GM18499 (cell line): ENCODE results near the gene ENPP4.
A peak's percentile ranks its signal among the peaks of the same experiment; 100 is the strongest.
"Not testable (repeated sequence)": the region's sequence is repeated elsewhere in the genome, so short reads cannot be mapped to it uniquely, and the experiment has no call there.

Source experiments
- ATAC-seq: cut with Tn5 transposase; IDR thresholded peaks from one replicate; pipeline ENCODE4 v1.9.1; 2021; ENCODE audit warnings: moderate number of reproducible peaks; ENCODE audit not compliant: insufficient read depth, unreplicated experiment

Gene ENPP4

DNA sequence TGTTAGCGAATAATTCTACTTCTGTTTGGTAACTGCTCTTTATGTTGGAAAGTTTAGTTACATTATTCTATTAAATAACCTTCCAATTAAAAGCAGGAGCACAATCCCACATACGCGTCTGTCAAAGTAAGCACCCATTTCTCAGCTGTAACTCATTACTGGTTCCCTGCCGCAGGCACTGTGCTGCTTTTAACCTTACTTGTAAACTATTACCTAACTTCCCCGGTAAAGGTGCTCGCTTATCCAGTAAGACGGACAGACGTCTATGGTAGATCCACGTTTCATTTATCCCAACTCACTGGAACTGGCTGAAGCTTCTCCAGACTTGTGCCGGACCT lies 529 bp upstream of the ENPP4 start:
- ATAC-seq, result no peak

DNA sequence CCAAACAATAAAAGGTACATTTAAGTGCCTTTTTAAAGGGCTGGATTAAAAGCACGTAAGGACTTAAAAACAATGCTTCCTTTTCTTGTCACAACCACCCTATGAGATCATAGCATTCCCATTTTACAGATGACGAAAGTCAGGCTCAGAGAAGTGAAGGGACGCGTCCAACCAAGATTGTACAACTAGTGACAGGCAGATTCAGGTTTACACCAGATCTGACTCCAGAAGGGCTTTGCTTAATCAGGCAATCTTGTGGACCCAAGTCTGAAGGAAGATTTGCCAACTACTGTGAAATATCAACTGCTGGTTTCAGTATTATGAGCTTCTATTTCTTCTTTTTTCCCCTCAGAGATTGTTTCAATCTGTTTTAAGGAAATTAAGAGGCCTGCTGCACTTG lies 877 bp downstream of the ENPP4 start:
- no peak for ATAC-seq

DNA sequence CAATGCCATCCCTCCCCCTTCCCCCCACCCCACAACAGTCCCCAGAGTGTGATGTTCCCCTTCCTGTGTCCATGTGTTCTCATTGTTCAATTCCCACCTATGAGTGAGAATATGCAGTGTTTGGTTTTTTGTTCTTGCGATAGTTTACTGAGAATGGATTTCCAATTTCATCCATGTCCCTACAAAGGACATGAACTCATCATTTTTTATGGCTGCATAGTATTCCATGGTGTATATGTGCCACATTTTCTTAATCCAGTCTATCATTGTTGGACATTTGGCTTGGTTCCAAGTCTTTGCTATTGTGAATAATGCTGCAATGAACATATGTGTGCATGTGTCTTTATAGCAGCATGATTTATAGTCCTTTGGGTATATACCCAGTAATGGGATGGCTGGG lies 1.5 kb downstream of the ENPP4 start:
- ATAC-seq, result not testable (repeated sequence)

DNA sequence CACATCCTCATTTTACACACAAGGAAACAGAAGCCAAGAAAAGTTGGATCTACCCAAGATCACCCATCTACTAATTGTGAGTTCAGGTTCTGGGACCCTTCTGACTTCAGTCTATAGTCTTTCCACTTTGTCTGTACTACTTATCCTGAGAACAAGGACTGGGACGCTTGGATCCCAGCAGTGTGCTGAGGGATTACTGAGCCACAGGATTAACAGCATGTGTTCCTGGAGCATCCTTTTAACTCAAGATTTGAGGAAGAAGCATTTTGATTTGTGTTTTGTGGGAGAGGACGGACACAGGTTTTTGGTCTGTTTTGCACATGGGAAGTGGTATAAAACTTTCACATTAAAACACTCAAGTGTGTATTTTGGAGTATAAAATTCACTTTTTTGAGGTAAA lies 4.4 kb downstream of the ENPP4 start:
- no peak for ATAC-seq

DNA sequence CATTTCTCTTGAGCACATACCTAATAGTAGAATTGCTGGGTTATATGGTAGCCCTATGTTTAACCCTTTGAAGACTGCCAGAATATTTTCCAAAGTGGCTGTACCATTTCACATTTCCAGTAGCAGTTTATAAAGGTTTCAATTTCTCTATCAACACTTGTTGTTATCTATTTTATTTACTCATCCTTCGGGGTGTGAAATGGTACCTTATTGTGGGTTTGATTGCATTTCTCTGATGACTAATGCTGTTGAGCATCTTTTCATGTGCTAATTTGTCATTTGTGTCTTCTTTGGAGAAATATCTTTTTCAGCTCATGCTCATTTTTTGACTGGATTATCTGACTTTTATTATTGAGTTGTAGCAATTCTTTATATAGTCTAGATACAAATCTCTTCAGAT lies 5.4 kb downstream of the ENPP4 start:
- no peak for ATAC-seq

DNA sequence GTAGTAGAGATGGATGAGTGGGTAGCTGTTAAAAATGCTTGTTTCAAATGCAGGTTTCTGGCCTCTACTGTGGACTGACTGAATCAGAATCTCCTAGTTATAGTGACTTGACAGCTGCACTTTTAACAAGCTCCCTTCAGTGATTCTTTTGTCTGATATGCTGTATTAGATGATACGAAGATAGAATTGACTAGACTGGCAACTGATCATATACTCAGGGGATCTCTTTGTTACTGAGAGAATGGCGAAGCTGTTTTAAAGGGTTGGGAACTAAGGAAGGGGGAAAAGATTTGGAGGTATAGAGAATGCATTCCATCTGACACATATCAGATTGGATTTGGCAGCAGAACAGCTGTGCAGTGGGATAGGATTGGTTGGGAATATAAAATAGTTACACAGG lies 7.0 kb downstream of the ENPP4 start:
- no peak for ATAC-seq

DNA sequence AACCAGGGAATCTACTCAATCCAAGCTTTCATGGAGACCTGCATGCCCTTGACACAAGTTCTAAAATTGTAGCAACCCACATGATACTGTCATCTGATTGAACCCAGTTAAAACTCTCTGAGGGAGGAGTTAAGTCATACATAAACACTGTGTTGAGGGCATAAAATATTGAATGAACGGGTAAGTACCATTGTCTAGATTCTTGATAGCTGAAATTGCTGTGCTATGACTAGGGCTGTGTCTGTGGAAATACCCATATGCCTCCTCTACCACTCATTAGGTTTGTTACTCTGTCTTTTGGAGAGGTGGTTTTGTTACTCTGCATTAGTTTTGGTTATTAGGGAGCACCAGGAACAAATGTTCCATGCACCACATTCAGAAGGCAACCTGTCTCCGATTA lies 7.6 kb downstream of the ENPP4 start:
- no peak for ATAC-seq

DNA sequence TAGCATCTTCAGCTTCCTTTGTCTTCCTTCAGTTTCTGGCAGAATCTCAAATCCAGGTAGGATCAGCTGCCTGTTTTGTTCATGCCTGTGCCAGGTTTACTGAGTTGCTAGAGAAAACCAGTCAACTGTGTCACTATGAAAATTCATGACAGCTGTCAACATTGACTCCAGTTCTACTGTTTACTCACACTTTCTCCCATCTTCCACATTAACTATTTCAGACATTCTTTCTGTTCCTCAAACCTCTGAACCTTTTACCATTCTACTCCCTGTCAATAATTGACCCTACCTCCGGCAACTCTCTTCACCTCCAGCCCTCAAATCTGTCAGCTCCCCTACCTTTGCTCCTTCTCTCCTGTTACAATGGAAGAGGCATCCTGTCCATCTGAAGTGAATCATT lies 8.5 kb downstream of the ENPP4 start:
- ATAC-seq, result peak; percentile 75

DNA sequence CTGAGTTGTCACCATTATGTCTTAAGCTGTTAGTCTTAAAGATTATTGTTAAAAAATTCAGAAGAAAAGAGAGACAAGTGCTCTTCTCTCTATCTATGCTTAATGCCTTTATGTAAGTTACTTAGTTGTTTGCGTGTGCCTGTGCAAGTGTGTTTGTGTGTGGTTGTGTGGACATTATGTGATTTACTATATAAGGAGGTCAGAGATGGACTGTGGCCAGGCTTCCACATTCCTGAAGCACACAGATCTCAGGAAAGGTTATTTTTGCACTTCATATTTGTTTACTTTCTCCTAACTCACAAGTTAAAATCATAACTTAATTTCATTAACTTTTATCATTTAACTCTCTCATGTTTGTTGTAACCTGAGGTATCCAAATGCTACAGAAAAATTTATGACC lies 14.5 kb downstream of the ENPP4 start:
- no peak for ATAC-seq

DNA sequence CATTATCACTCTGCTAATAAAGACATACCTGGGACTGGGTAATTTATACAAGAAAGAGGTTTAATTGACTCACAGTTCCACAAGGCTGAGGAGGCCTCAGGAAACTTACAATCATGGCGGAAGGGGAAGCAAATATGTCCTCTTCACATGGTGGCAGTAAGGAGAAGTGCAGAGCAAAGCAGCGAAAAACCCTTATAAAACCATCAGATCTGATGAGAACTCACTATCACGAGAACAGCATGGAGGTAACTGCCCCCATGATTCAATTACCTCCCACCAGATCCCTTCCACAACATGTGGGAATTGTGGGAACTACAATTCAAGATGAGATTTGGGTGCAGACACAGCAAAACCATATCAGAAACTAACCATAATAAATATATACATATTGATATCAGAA lies 19.3 kb downstream of the ENPP4 start:
- ATAC-seq, result not testable (repeated sequence)

DNA sequence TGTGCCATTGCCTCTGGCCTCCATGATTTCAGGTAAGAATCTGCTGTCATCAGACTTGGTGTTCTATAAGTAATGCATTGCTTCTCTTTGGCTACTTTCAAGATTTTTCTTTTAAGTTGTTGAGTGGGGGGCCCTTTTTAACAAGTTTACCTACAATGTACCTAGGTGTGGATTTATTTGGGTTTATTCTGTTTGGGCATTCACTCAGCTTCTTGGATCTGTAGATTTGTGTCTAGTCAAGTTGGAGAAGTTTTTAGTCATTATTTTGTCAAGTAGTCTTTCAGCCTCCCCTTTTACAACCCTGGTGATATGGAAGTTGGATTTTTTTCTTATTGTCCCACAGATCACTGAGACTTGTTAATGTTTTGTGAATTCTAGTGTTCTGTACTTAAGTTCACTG lies 26.9 kb downstream of the ENPP4 start:
- no peak for ATAC-seq

DNA sequence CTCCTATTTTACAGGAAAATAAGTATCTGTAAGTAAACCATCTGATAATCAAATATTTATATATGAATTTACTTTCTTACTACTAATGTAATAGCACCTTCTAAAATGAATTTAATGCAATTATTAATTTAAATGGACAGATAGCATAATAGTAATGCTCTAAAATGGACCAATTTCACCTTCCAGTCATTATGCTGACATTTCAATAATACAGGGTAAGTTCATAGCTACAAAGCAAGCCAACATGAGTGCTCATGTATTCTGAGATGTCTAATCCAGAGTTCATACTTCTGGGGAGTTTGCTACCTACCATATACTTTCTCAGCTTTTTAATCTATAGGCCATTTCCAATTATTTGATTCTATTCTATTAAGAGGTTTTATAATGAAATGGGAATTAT lies 29.4 kb downstream of the ENPP4 start:
- ATAC-seq, result no peak

DNA sequence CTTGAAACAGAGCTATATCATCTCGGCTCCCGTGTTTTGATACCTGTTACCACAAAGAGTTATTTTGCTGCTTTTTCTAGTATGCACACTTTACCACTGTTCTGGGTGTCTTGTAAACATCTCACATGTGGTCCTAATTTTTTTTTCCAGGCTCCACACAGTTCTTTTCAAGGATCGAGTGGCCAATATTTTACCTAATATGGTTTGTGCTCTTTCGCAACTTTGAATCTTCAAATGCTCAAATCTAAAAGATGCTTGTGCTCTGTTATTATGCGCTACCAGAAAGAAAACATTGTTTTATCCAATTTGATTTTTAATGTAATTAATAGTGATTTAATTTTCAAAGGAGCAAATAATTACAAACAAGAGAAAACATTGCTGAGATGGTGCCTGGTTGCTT lies 30.3 kb downstream of the ENPP4 start:
- ATAC-seq, result no peak

DNA sequence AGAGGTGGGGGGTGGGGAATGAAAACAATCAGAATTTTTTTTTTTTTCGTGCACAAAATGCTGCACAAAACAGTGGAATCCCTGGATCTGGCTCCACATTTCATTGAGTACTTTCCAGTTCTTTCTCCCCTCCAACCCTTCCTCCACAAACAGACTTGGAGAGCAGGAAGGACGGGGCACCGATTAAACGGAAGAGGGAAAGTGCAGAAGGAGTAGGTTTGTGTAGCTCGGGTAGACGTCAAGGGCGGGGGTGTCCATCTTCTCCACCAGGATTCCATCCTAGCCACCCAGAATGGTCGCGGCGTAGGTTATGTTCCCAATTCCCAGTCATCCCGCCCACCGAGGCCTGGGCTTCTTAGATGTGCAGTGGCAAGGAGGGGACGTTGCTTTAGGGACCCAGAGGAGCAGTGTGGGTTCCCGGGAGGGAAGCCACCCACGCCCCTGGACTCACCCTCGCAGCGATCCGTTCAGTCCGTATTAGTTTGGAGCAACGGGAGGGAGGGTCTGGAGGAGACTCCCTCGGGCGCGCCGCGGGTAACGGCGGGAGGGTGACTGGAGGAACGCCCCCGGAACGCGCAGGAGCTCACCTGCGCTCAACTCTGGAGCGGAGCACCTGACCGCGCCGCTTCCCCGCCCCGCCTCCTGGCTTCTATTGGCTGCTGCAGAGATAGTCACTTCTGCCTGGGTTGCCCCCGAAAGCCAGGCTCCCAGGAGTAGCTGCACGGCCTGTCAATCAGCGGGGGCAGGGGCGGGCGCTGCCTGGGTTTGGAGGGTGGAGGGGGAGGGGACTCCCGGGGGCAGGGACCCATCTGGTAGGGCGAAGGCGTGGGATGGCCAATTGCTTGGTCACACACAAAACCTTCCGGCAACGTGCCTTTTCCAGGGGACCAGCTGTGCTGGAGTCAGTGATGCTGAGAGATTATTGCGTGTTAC lies 40.8 kb downstream of the ENPP4 start, which contains the start of gene ENPP5:
Gene ENPP5, minus strand, starts transcription at position 624 of the 933 bp plus-strand sequence. CDS start 2,718 bp downstream, outside the sequence.
- peak; percentile 61 for ATAC-seq

DNA sequence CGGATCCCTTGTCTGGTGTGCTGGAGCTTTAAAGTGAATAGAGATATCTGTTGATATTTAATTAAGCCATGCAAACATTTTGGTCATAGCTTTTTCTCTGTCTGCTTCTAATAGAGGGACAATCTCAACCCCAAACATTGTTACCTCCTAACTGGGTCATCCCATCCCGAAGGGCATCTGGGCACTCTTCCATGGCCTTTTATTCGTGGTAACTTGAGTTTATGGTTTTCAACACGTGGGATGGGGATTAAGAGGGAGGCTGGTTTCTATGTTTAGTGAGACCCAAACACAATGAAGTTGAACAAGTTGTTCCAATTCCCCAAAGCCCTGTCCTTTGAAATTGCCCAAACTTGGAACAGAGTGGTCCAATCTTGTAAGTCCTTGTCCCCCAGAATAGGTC lies 42.4 kb downstream of the ENPP4 start:
- no peak for ATAC-seq

DNA sequence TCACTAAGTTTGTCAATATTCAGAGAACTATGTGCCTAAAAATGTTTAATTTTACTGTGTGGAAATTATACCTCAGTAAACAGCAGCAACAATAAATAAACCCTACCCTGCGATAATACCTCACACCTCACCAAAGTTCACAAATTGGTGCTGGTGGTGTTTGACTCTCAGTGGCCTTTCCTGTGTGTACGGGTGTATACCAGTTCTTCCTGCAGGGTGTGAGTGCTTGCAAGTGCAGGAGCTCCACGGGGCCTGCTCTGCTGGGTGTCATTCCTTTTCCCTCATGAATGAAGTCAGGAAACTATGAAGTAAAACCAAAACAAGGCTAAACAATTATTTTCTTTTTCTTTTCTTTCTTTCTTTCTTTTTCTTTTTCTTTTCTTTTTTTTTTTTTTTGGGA lies 45.1 kb downstream of the ENPP4 start:
- no peak for ATAC-seq

DNA sequence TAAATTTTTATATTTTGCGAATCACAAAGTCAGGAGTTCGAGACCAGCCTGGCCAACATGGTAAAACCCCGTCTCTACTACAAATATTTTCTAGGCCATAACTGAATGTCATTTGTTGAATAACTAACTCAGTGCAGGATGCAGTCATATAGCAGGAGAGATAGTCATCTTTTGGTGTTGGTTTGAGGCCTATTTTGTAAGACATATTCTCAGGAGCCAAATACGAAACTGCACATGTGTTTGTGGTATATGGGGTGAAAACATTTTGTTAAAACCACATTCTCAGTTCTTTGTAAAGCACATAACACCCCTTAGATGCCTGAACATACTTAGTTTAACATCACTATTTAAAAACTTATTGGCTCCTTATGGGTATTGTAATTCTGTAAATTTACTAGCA lies 45.7 kb downstream of the ENPP4 start:
- peak; percentile 80 for ATAC-seq

DNA sequence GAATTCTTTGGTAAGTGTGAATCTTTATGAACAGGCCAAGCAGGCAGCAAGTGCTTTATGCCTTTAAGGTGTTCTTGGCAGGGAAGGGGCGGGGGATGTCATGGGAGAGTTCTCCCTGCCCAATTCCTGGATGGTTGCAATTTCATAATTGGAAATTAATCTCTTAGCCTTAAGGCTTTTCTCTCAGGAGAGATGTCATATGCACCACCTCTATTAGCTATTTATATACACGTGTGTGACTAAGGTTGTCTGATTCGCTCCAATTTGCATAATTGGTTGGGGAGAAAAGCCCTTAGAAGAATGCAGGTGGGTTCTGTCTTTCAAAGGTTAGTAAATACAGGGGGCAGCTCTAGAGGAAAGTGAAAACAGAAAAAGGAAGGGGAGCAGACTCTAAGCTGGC lies 46.2 kb downstream of the ENPP4 start:
- ATAC-seq, result no peak

DNA sequence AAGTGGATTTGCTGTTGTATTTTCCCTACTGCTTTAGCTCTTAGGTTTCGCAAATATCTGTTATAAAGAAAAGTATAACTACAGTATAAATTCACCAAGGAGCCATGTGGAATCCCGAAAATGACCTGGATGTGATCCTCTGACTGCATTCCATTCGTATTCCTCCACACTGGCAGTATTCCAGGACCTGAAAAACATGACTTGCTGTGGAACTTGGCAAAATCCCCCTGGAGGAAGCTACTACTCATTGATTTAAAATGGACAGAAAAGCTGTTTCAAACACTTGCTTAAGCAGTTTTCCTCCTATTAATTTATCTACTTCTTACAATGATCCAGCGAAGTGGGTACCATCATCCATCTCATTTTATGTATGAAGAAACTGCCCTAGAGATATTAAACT lies 54.3 kb downstream of the ENPP4 start:
- no peak for ATAC-seq

DNA sequence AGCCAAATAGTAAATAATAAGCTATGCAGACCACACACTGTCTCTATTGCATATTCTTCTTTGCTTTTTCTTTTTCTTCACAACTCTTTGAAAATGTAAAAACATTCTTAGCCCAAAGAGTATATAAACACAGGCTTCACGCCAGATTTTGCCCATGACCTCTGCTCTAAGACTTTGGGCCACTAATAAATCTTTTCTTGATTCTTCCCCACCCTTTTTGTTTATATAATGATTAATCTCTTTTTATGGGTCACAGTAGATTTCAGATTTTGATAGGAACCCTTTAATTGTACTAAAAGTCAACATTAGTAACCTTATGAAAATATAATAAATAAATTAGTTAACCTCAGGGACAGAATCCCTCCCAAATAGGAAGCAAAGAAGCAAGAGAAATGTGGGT lies 56.8 kb downstream of the ENPP4 start:
- ATAC-seq, result no peak

DNA sequence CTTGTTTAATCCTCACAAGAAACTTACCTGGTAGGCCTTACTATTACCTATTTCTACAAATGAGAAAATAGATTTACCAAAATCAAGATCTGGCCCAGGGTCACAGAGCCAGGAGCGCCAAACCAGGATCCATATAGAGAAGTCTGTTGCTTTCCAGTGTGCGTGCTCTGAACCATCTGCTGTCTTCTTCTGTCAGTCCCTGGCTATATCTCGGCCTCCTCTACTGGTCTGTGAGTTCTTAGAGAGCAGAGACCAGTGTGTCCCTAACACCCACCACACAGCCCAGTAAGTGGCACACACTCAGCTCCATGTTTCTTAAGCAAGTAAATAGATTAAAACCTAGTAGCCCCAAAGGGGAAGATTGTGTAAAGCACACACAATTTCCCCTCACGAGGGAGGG lies 59.9 kb downstream of the ENPP4 start:
- no peak for ATAC-seq

DNA sequence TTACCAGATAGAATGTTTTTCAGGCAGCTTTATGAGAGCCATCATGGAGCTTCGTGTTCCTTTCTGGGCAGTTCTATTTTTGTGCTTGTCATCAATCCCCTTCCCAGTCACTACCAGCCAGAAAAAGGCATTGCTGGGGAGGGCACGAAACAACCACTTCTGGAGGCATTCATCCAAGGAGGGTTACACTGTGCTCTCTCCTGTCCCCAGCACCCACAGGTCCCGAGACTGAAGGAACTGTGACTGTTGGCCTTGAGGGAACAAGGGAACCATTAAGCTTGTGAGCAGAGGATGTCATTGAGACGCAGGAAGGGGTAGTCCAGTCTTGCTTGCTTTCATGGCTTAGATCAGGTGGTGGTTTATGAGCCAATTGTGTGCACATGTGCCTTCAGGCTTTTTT lies 61.1 kb downstream of the ENPP4 start:
- no peak for ATAC-seq
